ENCODE data around the gene ATF6.
"Not testable (repeated sequence)": the region's sequence is repeated elsewhere in the genome, so short reads cannot be mapped to it uniquely, and the experiment has no call there.

Gene ATF6

DNA sequence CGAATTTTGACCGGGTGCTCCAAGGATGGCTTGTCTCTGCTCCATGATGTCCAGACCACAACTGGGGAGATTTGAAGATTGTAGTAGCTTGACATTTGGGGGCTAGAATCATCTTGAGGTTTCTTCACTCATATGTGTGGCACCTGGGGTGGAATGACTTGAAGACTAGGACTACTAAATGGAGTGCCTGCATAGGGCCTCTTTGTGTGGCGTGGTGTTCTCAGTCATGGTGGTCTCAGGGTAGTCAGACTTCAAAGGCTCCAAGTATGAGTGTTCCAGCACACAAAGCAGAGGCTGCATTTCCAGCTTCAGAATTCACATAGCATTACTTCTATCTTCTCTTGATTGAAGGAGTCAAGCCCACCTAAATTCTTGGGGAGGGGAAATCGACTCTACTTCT, 16.8 kb downstream of the ATF6 start:
- no peak for DNase-seq

DNA sequence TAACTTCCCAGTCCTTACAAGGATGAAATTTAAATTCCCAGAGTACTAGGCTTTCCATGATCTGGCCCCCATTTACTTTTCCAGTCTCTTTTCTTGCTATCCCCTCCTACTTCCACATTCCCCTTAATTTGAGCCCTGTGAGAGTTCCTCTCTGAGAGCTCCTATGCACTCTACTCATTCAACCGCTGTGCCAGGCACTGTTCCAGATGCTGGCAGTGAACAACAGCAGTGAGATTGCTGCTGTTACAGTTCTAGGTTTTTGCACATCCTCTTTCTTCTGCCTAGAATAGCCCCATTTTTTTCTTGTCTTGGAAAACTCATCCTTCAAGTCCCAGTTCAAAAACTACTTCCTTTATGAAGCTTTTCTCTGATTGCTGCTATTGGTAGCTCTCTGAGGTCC, 18.8 kb downstream of the ATF6 start:
- DNase-seq = no peak

DNA sequence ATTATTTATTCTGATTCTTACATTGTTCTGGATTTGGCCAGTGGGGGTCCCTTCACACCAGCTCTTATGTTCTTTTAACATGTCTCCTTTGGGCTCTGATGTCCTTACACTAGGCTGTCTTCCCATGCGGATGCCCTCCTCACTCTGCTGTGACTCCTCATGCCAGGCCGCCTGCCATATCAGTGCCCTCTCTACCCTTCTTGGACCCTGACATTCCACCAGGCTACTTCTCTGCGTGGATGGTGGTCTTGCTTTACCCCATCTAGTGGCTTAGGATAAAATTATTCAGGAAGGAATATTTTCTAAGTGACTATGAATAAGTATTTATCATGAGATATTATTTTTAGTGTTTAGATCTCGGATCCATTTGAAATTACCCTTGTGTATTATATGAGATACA, 21.2 kb downstream of the ATF6 start:
- DNase-seq = no peak

DNA sequence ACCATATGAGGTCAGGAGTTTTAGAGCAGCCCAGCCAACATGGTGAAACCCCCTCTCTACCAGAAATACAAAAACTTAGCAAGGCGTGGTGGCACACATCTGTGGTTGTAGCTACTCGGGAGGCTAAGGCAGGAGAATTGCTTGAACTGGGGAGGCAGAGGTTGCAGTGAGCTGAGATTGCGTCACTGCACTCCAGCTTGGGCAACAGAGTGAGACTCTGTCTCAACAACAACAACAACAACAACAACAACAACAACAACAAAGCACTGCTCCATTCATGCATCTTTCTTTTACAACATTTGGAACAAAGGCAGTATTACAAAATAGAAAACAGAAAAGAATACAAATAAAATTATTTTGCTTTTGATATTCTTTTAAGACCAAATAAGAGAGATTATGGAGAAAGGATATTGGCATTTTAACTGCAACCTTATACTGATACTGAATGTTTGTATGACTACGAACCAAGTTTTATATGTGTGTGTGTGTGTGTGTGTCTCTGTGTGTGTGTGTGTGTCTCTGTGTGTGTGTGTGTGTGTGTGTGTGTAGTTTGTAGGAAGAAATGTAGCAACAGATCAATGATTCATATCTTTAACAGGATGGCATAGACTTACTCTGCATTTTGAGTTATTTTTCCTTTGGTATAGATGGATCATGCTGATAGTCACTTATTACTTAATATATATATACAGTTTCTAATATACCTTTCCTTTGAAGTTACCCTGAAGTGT, 24.6 kb downstream of the ATF6 start:
- DNase-seq = no peak

- DNase-seq = no peak
Measured at GRCh38 chr1:161791904-161792655, 26.0 kb downstream of the ATF6 start.

DNA sequence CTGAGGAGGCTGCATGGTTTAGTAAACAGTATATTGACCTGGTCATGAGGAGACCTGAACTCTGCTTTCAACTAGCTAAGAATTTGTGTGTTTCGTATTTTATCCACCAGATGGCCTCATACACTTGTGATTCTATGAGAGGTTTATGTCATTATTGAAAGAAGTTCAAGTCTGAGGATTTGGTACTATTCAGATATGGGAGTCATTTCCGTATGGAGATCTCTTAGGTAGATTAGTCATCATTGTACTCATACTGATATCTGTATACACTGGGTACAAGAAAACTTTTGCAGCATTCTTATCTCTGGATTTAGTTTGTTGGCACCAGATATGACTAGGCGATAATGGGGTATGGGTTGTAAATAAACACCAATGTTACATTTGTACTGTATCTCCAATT, 26.6 kb downstream of the ATF6 start:
- DNase-seq = no peak

DNA sequence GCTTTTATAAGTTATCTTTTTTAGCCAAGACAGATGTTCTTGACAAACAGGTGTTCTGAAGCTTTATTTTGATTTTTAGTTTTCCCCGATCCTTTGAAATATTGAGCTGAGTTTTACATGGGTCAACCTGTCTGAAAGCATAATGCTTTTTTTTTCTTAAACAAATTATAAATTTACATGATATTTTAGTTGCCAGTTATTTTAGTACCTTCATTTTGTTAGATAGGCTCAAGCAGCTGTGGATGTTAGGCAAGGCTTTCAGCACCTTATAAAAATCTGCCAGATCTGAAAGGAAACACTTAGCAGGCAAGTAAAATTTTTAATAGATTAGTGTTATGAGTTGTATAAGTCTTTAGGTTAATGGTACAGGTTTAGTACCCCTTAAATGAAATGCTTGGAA, 33.7 kb downstream of the ATF6 start:
- no peak for DNase-seq

DNA sequence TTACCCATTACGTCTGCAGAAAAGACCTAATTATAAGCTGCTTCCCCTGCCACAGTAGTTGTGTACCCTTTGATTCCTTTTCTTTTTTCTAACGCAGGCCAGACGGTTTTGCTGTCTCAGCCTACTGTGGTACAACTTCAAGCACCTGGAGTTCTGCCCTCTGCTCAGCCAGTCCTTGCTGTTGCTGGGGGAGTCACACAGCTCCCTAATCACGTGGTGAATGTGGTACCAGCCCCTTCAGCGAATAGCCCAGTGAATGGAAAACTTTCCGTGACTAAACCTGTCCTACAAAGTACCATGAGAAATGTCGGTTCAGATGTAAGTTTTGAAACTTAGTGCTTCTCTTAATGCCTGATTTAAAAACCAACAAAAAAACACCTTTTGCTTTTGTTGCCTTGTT, 35.8 kb downstream of the ATF6 start:
- no peak for DNase-seq

DNA sequence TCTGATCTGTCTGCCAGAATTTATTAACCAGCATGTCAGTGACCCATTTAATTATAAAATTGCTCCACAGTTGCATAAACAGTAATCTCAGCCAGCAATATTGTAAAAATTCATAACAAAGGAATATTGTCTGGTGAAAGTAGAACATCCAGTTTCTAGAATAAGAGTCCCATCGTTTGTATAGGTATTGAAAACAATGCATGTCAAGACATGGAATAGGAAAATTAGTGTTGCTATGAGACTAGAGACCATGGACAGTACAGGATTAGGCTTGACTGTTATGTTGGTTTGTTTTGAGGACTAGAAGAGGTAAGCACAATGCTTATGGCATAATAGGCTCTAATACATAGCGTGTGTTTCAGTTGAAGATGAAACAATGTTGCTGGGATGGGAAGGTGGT, 37.1 kb downstream of the ATF6 start:
- no peak for DNase-seq

- no peak for DNase-seq
Measured at GRCh38 chr1:161805399-161806197, 39.5 kb downstream of the ATF6 start.

DNA sequence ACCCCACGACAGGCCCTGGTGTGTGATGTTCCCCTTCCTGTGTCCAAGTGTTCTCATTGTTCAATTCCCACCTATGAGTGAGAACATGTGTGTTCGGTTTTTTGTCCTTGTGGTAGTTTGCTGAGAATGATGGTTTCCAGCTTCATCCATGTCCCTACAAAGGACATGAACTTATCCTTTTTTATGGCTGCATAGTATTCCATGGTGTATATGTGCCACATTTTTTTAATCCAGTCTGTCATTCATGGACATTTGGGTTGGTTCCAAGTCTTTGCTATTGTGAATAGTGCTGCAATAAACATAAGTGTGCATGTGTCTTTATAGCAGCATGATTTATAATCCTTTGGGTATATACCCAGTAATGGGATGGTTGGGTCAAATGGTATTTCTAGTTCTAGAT, 43.1 kb downstream of the ATF6 start:
- not testable (repeated sequence) for DNase-seq

GRCh38 chr1:161809656-161810055, 43.5 kb downstream of the ATF6 start:
- DNase-seq = not testable (repeated sequence)

- DNase-seq = no peak
Measured at GRCh38 chr1:161810780-161811179, 44.7 kb downstream of the ATF6 start.

GRCh38 chr1:161816201-161816600, 50.1 kb downstream of the ATF6 start:
- DNase-seq = no peak

GRCh38 chr1:161817176-161817730, 51.1 kb downstream of the ATF6 start:
- DNase-seq = no peak

- DNase-seq = no peak
Measured at GRCh38 chr1:161820914-161821313, 54.8 kb downstream of the ATF6 start.

GRCh38 chr1:161824618-161825017, 58.5 kb downstream of the ATF6 start:
- DNase-seq = no peak

DNA sequence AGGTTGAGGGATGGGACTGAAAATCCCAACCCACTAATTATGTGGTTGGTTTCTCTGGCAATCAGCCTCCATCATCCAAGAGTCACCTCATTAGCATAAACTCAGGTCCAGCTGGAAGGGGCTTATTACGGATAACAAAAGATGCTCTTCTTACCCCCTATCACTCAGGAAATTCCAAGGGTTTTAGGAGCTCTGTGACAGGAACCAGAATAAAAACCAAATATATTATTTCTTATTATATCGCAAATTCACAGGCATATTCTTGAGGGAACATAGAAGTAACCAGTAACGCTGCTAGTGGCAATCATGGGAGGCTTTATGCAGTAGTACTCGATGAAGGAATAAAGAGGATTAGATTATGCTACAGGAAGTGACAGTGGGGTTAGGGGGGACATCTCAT, 59.7 kb downstream of the ATF6 start:
- no peak for DNase-seq

DNA sequence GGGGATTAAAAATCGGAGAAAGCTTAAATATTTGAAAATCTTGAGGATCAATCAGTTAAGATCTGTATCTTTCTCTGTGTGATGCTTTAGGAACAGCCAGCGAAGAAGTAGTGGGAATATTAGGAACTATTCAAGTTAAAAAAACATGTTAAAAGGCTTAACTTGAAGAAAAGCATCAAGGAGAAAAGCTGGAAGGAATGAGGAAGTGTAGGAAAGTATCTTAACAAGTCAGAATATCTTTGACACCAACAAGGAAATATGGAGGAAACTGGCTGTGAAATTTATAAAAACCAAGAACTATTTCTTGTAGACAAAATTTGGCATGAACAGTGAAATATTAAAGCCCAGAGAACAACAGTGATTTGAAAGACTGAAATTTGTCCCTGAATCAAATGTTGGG, 60.4 kb downstream of the ATF6 start:
- DNase-seq = no peak

GRCh38 chr1:161827786-161828185, 61.7 kb downstream of the ATF6 start:
- no peak for DNase-seq

- not testable (repeated sequence) for DNase-seq
Measured at GRCh38 chr1:161832299-161832907, 66.3 kb downstream of the ATF6 start.

GRCh38 chr1:161834967-161835550, 68.9 kb downstream of the ATF6 start:
- DNase-seq = no peak

DNA sequence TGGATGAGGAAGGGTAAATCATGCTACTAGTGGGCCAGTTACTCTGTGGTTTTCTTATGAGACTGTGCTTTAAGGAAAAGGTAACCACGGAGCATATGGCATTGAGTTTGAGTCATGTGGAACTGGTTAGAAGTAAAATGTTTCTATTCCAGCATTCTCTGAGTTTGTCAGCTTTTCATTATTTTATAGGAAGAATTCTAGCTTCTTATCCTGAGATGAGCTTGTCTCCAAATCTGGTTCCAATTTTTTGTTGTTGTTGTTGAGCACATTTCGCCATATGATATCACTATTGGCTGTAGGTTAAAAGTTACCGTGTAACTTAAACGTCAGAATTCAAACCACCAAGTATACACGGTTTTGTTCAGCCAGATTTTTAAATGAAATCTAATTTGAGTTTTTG, 69.9 kb downstream of the ATF6 start:
- DNase-seq = no peak

Measured in CD4-positive, alpha-beta T cell treated with Interleukin-17A for 4 hours (primary cell).